ENCODE measurements around the gene IGFBP7.

- TF ChIP-seq POLR2A (IDR thresholded peaks at IDR 0.05), result no peak
- no peak for TF ChIP-seq EP300 (IDR thresholded peaks at IDR 0.05)
Measured at GRCh38 chr4:56981795-56982201, 128.4 kb downstream of the IGFBP7 start.
